ENCODE measurements around the gene AGPS.

Gene AGPS

DNA sequence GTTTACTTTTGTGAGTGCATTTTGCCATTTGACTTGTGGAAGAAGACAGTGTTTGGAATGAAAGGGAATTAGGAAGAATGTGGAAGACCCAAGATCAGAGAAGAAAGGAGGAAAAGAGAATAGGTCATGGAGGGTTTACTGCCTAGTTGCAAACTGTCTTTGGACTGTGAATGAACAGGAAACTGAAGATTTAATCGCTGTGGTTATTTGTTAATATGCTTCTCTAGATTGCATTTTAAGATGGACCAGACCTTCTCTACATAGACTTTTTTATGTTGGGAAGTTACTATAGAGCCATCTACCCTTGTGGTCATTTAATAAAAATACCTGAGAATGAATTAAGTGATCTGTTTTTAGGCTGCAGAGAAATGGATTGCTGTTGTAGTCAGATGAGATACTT is 6.2 kb downstream of the AGPS start:
- Histone ChIP-seq H3K27me3 (ENCODE audit: low read depth, low read length) (no peaks in the 10 kb centered on the region), H3K4me3 (ENCODE audit: low read length) (no peak overlapping the region), H3K4me1 (ENCODE audit: low read length) (peaks cover 28% of the 10 kb centered on the region), H3K79me2 (ENCODE audit: low read length) (peaks cover 92% of the 10 kb centered on the region), H4K20me1 (ENCODE audit: insufficient read depth, low read length) (peaks cover 49% of the 10 kb centered on the region), H3K4me2 (ENCODE audit: low read length) (no peak overlapping the region), H3K36me3 (replicated peaks; ENCODE audit: low read depth, low read length) (no peaks in the 10 kb centered on the region), H3K27ac (ENCODE audit: low read length) (no peak overlapping the region), H3K9me3 (ENCODE audit: insufficient read depth, low read length) (no peaks in the 10 kb centered on the region), H2AFZ (ENCODE audit: low read depth, low read length) (no peak overlapping the region), H3K9ac (ENCODE audit: low read length) (no peak overlapping the region)
- TF ChIP-seq CTCF (IDR thresholded peaks at IDR 0.05; ENCODE audit: low read depth, low read length), result no peak
- TF ChIP-seq EZH2phosphoT487 (IDR thresholded peaks at IDR 0.05; ENCODE audit: low read depth), result no peak

GRCh38 chr2:177399376-177399775 is 6.8 kb downstream of the AGPS start:
- no peaks in the 10 kb centered on the region for H3K27me3 ChIP-seq (ENCODE audit: low read depth, low read length)
- H3K9me3 ChIP-seq (ENCODE audit: insufficient read depth, low read length), result no peaks in the 10 kb centered on the region
- H3K9ac ChIP-seq (ENCODE audit: low read length), result no peak overlapping the region
- TF ChIP-seq EZH2phosphoT487 (IDR thresholded peaks at IDR 0.05; ENCODE audit: low read depth), result no peak
- no peak for TF ChIP-seq CTCF (IDR thresholded peaks at IDR 0.05; ENCODE audit: low read depth, low read length)
- no peak overlapping the region for H2AFZ ChIP-seq (ENCODE audit: low read depth, low read length)
- H3K4me3 ChIP-seq (ENCODE audit: low read length), result no peak overlapping the region
- peaks cover 46% of the 10 kb centered on the region for H4K20me1 ChIP-seq (ENCODE audit: insufficient read depth, low read length)
- H3K79me2 ChIP-seq (ENCODE audit: low read length), result peaks cover 92% of the 10 kb centered on the region
- H3K36me3 ChIP-seq (replicated peaks; ENCODE audit: low read depth, low read length), result no peaks in the 10 kb centered on the region
- peaks cover 22% of the 10 kb centered on the region for H3K4me1 ChIP-seq (ENCODE audit: low read length)
- H3K4me2 ChIP-seq (ENCODE audit: low read length), result no peak overlapping the region
- H3K27ac ChIP-seq (ENCODE audit: low read length), result no peak overlapping the region

DNA sequence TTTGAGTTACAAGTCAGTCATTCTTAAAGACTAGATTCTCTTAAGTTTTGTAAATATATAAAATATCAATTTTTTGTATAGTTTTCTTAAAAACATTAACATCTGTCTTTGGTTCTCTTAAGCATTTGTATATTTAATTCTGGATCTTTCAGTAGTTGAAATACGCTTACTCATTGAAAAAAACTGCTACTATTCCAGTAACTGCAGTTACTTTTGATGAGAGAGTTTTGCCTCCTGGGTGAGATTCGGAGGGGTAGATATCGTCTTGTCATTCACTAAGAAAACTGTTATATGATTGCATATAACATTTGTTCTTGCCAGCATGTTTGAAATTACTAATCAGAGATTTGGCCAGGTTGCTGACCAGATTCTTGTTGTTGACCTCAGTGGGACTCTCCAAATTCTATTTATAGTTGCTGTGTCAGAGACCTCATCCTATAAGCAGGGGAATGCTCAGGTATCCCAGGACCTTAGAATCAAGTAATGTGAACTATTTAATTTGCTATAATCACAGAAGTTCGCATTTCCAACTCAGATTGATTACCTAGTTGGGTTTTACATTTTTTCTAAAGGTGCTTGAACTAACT is 7.9 kb downstream of the AGPS start:
- H3K4me2 ChIP-seq (ENCODE audit: low read length), result no peak overlapping the region
- peaks cover 13% of the 10 kb centered on the region for H3K4me1 ChIP-seq (ENCODE audit: low read length)
- no peaks in the 10 kb centered on the region for H3K9me3 ChIP-seq (ENCODE audit: insufficient read depth, low read length)
- TF ChIP-seq EZH2phosphoT487 (IDR thresholded peaks at IDR 0.05; ENCODE audit: low read depth) (no peak), CTCF (IDR thresholded peaks at IDR 0.05; ENCODE audit: low read depth, low read length) (no peak)
- H3K79me2 ChIP-seq (ENCODE audit: low read length), result peaks cover 89% of the 10 kb centered on the region
- no peak overlapping the region for H2AFZ ChIP-seq (ENCODE audit: low read depth, low read length)
- H3K36me3 ChIP-seq (replicated peaks; ENCODE audit: low read depth, low read length), result no peaks in the 10 kb centered on the region
- H3K4me3 ChIP-seq (ENCODE audit: low read length), result no peak overlapping the region
- H3K27ac ChIP-seq (ENCODE audit: low read length), result no peak overlapping the region
- no peak overlapping the region for H3K9ac ChIP-seq (ENCODE audit: low read length)
- H3K27me3 ChIP-seq (ENCODE audit: low read depth, low read length), result no peaks in the 10 kb centered on the region
- peaks cover 40% of the 10 kb centered on the region for H4K20me1 ChIP-seq (ENCODE audit: insufficient read depth, low read length)

- Histone ChIP-seq H3K36me3 (replicated peaks; ENCODE audit: low read depth, low read length) (no peaks in the 10 kb centered on the region), H2AFZ (ENCODE audit: low read depth, low read length) (no peak overlapping the region), H4K20me1 (ENCODE audit: insufficient read depth, low read length) (peaks cover 37% of the 10 kb centered on the region), H3K4me2 (ENCODE audit: low read length) (no peak overlapping the region), H3K4me1 (ENCODE audit: low read length) (peaks cover 10% of the 10 kb centered on the region), H3K9me3 (ENCODE audit: insufficient read depth, low read length) (no peaks in the 10 kb centered on the region), H3K27me3 (ENCODE audit: low read depth, low read length) (no peaks in the 10 kb centered on the region), H3K27ac (ENCODE audit: low read length) (no peak overlapping the region), H3K4me3 (ENCODE audit: low read length) (no peak overlapping the region), H3K9ac (ENCODE audit: low read length) (no peak overlapping the region), H3K79me2 (ENCODE audit: low read length) (peaks cover 89% of the 10 kb centered on the region)
- TF ChIP-seq EZH2phosphoT487 (IDR thresholded peaks at IDR 0.05; ENCODE audit: low read depth), result no peak
- TF ChIP-seq CTCF (IDR thresholded peaks at IDR 0.05; ENCODE audit: low read depth, low read length), result no peak
These were observed 9.5 kb downstream of the AGPS start for GRCh38 chr2:177402096-177402495.

Measured in OCI-LY3 (cell line).